ENCODE data around the gene SF3B6.

The SF3B6 gene

GRCh38 chr2:24082787-24083566 lies 6.9 kb upstream of the SF3B6 start:
- no peak for DNase-seq (ENCODE audit: low read depth)
- no peak for TF ChIP-seq CTCF (IDR thresholded peaks at IDR 0.05; ENCODE audit: insufficient read depth, low read depth, low read length, missing control alignments)
- peak overlapping the region; percentile 76 for H3K4me3 ChIP-seq (ENCODE audit: low read length)

GRCh38 chr2:24080701-24081100 lies 4.6 kb upstream of the SF3B6 start:
- H3K4me3 ChIP-seq (ENCODE audit: low read length), result no peak overlapping the region
- no peak for TF ChIP-seq CTCF (IDR thresholded peaks at IDR 0.05; ENCODE audit: insufficient read depth, low read depth, low read length, missing control alignments)
- DNase-seq (ENCODE audit: low read depth), result no peak

- peak overlapping the region; percentile 69 for H3K4me3 ChIP-seq (ENCODE audit: low read length)
- no peak for DNase-seq (ENCODE audit: low read depth)
- no peak for TF ChIP-seq CTCF (IDR thresholded peaks at IDR 0.05; ENCODE audit: insufficient read depth, low read depth, low read length, missing control alignments)
Measured at GRCh38 chr2:24077879-24078278, 1.8 kb upstream of the SF3B6 start.

- no peak for DNase-seq (ENCODE audit: low read depth)
- H3K4me3 ChIP-seq (ENCODE audit: low read length), result peak overlapping the region; percentile 69
- TF ChIP-seq CTCF (IDR thresholded peaks at IDR 0.05; ENCODE audit: insufficient read depth, low read depth, low read length, missing control alignments), result no peak
Measured at GRCh38 chr2:24077535-24077877, 1.4 kb upstream of the SF3B6 start.

GRCh38 chr2:24076849-24077534 lies 866 bp upstream of the SF3B6 start:
- TF ChIP-seq CTCF (IDR thresholded peaks at IDR 0.05; ENCODE audit: insufficient read depth, low read depth, low read length, missing control alignments), result no peak
- peak overlapping the region; percentile 69 for H3K4me3 ChIP-seq (ENCODE audit: low read length)
- peak; percentile 25 for DNase-seq (ENCODE audit: low read depth)

- H3K4me3 ChIP-seq (ENCODE audit: low read length), result peak overlapping the region; percentile 89
- peak; percentile 16 for DNase-seq (ENCODE audit: low read depth)
- no peak for TF ChIP-seq CTCF (IDR thresholded peaks at IDR 0.05; ENCODE audit: insufficient read depth, low read depth, low read length, missing control alignments)
Measured at GRCh38 chr2:24075259-24075658, 867 bp downstream of the SF3B6 start.

Measured in epithelial cell of esophagus (primary cell).